ENCODE data around the gene MN1. TPM values are rescaled to one million over a fixed set of nuclear protein-coding genes. Genes with fewer than 3 reads are reported as not detected.

Gene MN1
- polyA plus RNA-seq, 3 donors = 0.06 to 0.38 (median 0.29) TPM

- no peaks in the 10 kb centered on the region for H3K4me1 ChIP-seq (ENCODE audit: control insufficient read depth in 1 of 2, insufficient read depth in 2 of 2, low read length in 2 of 2)
- intact Hi-C loops (cut with micrococcal nuclease) = no loop called here
- H3K36me3 Mint-ChIP-seq = peaks cover 43 to 58% of the 10 kb centered on the region in 2 donors
- WGBS (ENCODE audit: insufficient coverage) = no CpG with 5 or more reads among the region's 5 CpGs
- H3K4me2 ChIP-seq (replicated peaks; ENCODE audit: extremely low read depth, low read length, poor library complexity, severe bottlenecking) = no peak overlapping the region
- peaks cover 0 to 2% (median 0%) of the 10 kb centered on the region in 3 donors for H3K27me3 Mint-ChIP-seq (ENCODE audit: low read depth in 3 of 3)
- H3K9ac ChIP-seq (ENCODE audit: insufficient read depth, low read length, poor library complexity, severe bottlenecking) = no peak overlapping the region
- no peaks in the 10 kb centered on the region for H3K79me2 ChIP-seq (ENCODE audit: insufficient read depth, low read length)
- H3K4me3 Mint-ChIP-seq = no peak overlapping the region
- no peaks in the 10 kb centered on the region for H3K27me3 ChIP-seq (ENCODE audit: control insufficient read depth in 2 of 2, insufficient read depth in 2 of 2, low read length in 2 of 2)
- peak overlapping the region in 1 of 7 donors; percentile 78 for H3K27ac Mint-ChIP-seq
- no peak overlapping the region for H3K27ac ChIP-seq (ENCODE audit: low read depth in 1 of 2, low read length in 2 of 2)
- H2AFZ ChIP-seq (ENCODE audit: insufficient read depth, low read depth, low read length, poor library complexity, severe bottlenecking) = no peak overlapping the region
- no peak overlapping the region for H3K4me3 ChIP-seq (replicated peaks in 1 of 3; ENCODE audit: low read depth in 2 of 3, low read length in 3 of 3)
- no peaks in the 10 kb centered on the region for H3K9me3 Mint-ChIP-seq
- H3K9me3 ChIP-seq (replicated peaks in 1 of 2; ENCODE audit: control insufficient read depth in 1 of 2, insufficient read depth in 1 of 2, low read length in 2 of 2) = no peaks in the 10 kb centered on the region
- peaks cover 18 to 55% of the 10 kb centered on the region in 2 donors for H3K36me3 ChIP-seq (replicated peaks in 1 of 2; ENCODE audit: control insufficient read depth in 1 of 2, insufficient read depth in 2 of 2, low read length in 2 of 2)
- H4K20me1 ChIP-seq (ENCODE audit: insufficient read depth, low read length) = no peaks in the 10 kb centered on the region
- no peaks in the 10 kb centered on the region for H3K4me1 Mint-ChIP-seq
- DNase-seq = no peak
- TF ChIP-seq CTCF (IDR thresholded peaks at IDR 0.05) = no peak
Measured at GRCh38 chr22:27846248-27846757, 44.7 kb upstream of the MN1 start.

GRCh38 chr22:27845644-27846043 is 44.1 kb upstream of the MN1 start:
- Histone ChIP-seq H3K27ac (ENCODE audit: low read depth in 1 of 2, low read length in 2 of 2) (no peak overlapping the region), H3K36me3 (replicated peaks in 1 of 2; ENCODE audit: control insufficient read depth in 1 of 2, insufficient read depth in 2 of 2, low read length in 2 of 2) (peaks cover 12 to 49% of the 10 kb centered on the region in 2 donors), H3K9me3 (replicated peaks in 1 of 2; ENCODE audit: control insufficient read depth in 1 of 2, insufficient read depth in 1 of 2, low read length in 2 of 2) (no peaks in the 10 kb centered on the region), H3K9ac (ENCODE audit: insufficient read depth, low read length, poor library complexity, severe bottlenecking) (no peak overlapping the region), H3K4me1 (ENCODE audit: control insufficient read depth in 1 of 2, insufficient read depth in 2 of 2, low read length in 2 of 2) (no peaks in the 10 kb centered on the region), H4K20me1 (ENCODE audit: insufficient read depth, low read length) (no peaks in the 10 kb centered on the region), H3K4me3 (replicated peaks in 1 of 3; ENCODE audit: low read depth in 2 of 3, low read length in 3 of 3) (no peak overlapping the region), H3K79me2 (ENCODE audit: insufficient read depth, low read length) (no peaks in the 10 kb centered on the region), H3K4me2 (replicated peaks; ENCODE audit: extremely low read depth, low read length, poor library complexity, severe bottlenecking) (no peak overlapping the region), H2AFZ (ENCODE audit: insufficient read depth, low read depth, low read length, poor library complexity, severe bottlenecking) (no peak overlapping the region), H3K27me3 (ENCODE audit: control insufficient read depth in 2 of 2, insufficient read depth in 2 of 2, low read length in 2 of 2) (no peaks in the 10 kb centered on the region)
- Mint-ChIP-seq H3K4me1 (no peaks in the 10 kb centered on the region), H3K9me3 (no peaks in the 10 kb centered on the region), H3K4me3 (no peak overlapping the region), H3K27me3 (ENCODE audit: low read depth in 3 of 3) (peaks cover 0 to 2% (median 0%) of the 10 kb centered on the region in 3 donors), H3K27ac (no peak overlapping the region), H3K36me3 (peaks cover 38 to 56% of the 10 kb centered on the region in 2 donors)
- intact Hi-C loops (cut with micrococcal nuclease) = no loop called here
- WGBS (ENCODE audit: insufficient coverage) = 100% methylated on average over 1 of the region's 7 CpGs
- no peak for TF ChIP-seq CTCF (IDR thresholded peaks at IDR 0.05)
- DNase-seq = no peak

Measured in CD14-positive monocyte (primary cell).